Measurements from ENCODE around the gene CDH4. TPM values are rescaled to one million over a fixed set of nuclear protein-coding genes. Genes with fewer than 3 reads are reported as not detected.

CDH4 gene
- total and polyA plus RNA-seq, 2 donors (not counting 3 experiments of a cell fraction or from before 2014, with no cell fraction given) = 0.17 to 0.51 TPM

DNA sequence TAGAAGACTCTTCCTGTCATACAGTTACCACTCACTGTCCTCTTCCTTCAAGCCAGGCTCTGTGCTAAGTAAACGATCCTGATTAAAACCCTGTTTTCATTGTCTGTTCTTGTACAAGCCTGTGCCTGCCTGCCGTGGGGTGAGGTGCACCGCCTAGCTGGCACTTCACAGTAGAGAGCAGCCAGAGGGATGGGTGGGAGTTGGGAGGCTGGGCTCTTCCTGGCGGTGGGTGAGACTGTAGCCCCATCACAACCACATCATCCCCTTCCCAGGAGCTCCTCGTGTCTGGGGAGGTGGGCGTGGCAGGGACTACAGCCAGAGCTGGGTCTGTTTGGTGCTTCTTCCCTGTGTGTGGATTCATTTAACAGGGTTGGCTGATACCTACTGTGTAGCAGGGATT lies 431.7 kb downstream of the CDH4 start:
- Histone ChIP-seq H3K9ac (replicated peaks; ENCODE audit: extremely low read depth, insufficient read depth, low read length) (no peak overlapping the region), H3K4me1 (ENCODE audit: control insufficient read depth, extremely low read depth, insufficient read depth, low read length) (no peaks in the 10 kb centered on the region), H3K27me3 (ENCODE audit: control insufficient read depth in 2 of 2, insufficient read depth in 2 of 2, low read length in 2 of 2) (no peaks in the 10 kb centered on the region), H4K20me1 (replicated peaks; ENCODE audit: control insufficient read depth, extremely low read depth, insufficient read depth, low read length) (no peaks in the 10 kb centered on the region), H3K27ac (ENCODE audit: insufficient read depth, low read depth, low read length) (no peak overlapping the region), H2AFZ (ENCODE audit: low read depth, low read length) (no peak overlapping the region), H3K79me2 (ENCODE audit: control insufficient read depth, insufficient read depth, low read length) (no peaks in the 10 kb centered on the region), H3K4me2 (ENCODE audit: insufficient read depth, low read length) (no peak overlapping the region), H3K36me3 (ENCODE audit: control insufficient read depth in 2 of 2, extremely low read depth in 1 of 2, insufficient read depth in 2 of 2, low read length in 2 of 2) (no peaks in the 10 kb centered on the region), H3K9me1 (replicated peaks; ENCODE audit: control insufficient read depth, extremely low read depth, insufficient read depth, low read length) (no peaks in the 10 kb centered on the region), H3K4me3 (replicated peaks in 1 of 3; ENCODE audit: insufficient read depth in 1 of 3, low read depth in 1 of 3, low read length in 3 of 3) (no peak overlapping the region), H3K9me3 (replicated peaks; ENCODE audit: control insufficient read depth, insufficient read depth, low read length) (peaks cover 8% of the 10 kb centered on the region)
- DNase-seq (ENCODE audit: low read depth, low spot score) (no peak), FAIRE-seq (no peak)
- no TSS peak for BruUV-seq (replicated peaks)
- ChIA-PET POLR2A (no interaction called here), CTCF (no interaction called here)
- intact Hi-C loops (cut with micrococcal nuclease) (no loop called here), dilution Hi-C loops (cut with MboI; ENCODE audit: extremely low pct_ligation_motif_present, low sequenced_read_pairs) (no loop called here)
- TF ChIP-seq FOS (IDR thresholded peaks at IDR 0.05; ENCODE audit: borderline replicate concordance, insufficient read depth, low read length) (no peak), MYC (IDR thresholded peaks at IDR 0.05; ENCODE audit: low read depth, low read length) (no peak), EZH2 (IDR thresholded peaks at IDR 0.05; ENCODE audit: borderline replicate concordance, low read depth, low read length, severe bottlenecking) (no peak), POLR2AphosphoS5 (IDR thresholded peaks at IDR 0.05; ENCODE audit: insufficient read depth, low read depth, low read length) (no peak), POLR2A (IDR thresholded peaks at IDR 0.05; ENCODE audit: low read depth, low read length) (no peak), JUN (IDR thresholded peaks at IDR 0.05; ENCODE audit: borderline replicate concordance, insufficient read depth, insufficient read length, low read depth) (no peak)
- TF ChIP-seq, protein P1, sequence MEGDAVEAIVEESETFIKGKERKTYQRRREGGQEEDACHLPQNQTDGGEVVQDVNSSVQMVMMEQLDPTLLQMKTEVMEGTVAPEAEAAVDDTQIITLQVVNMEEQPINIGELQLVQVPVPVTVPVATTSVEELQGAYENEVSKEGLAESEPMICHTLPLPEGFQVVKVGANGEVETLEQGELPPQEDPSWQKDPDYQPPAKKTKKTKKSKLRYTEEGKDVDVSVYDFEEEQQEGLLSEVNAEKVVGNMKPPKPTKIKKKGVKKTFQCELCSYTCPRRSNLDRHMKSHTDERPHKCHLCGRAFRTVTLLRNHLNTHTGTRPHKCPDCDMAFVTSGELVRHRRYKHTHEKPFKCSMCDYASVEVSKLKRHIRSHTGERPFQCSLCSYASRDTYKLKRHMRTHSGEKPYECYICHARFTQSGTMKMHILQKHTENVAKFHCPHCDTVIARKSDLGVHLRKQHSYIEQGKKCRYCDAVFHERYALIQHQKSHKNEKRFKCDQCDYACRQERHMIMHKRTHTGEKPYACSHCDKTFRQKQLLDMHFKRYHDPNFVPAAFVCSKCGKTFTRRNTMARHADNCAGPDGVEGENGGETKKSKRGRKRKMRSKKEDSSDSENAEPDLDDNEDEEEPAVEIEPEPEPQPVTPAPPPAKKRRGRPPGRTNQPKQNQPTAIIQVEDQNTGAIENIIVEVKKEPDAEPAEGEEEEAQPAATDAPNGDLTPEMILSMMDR (IDR thresholded peaks at IDR 0.05; ENCODE audit: extremely low read depth in 1 of 2, insufficient read depth in 1 of 2, low read depth in 1 of 2, low read length in 2 of 2) = no peak

DNA sequence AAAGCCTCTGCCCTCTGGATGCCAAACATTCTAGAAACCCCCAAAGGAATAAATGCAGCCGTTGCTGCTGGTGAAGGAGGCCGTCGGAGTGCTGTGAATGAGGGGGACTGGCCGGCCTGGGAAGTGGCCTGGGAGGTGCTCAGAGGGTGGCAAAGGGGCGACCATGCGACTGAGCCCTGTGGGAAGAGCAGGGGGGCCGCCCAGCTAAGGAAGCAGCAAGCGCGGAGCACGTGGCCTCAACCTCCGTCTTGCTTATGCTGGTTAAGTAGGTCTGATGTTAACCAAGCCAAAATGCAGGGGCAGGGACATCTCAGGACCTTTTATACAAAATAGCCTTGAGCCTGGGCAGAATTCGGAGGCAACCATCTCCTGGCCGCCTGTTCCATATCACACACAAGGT lies 432.1 kb downstream of the CDH4 start:
- TF ChIP-seq POLR2AphosphoS5 (IDR thresholded peaks at IDR 0.05; ENCODE audit: insufficient read depth, low read depth, low read length) (no peak), GATA2 (IDR thresholded peaks at IDR 0.05; ENCODE audit: insufficient read depth, insufficient read length, low read depth, low read length) (no peak), MYC (IDR thresholded peaks at IDR 0.05; ENCODE audit: low read depth, low read length) (no peak), EZH2 (IDR thresholded peaks at IDR 0.05; ENCODE audit: borderline replicate concordance, low read depth, low read length, severe bottlenecking) (no peak), JUN (IDR thresholded peaks at IDR 0.05; ENCODE audit: borderline replicate concordance, insufficient read depth, insufficient read length, low read depth) (no peak), POLR2A (IDR thresholded peaks at IDR 0.05; ENCODE audit: low read depth, low read length) (no peak), FOS (IDR thresholded peaks at IDR 0.05; ENCODE audit: borderline replicate concordance, insufficient read depth, low read length) (no peak)
- TF ChIP-seq, protein P2, sequence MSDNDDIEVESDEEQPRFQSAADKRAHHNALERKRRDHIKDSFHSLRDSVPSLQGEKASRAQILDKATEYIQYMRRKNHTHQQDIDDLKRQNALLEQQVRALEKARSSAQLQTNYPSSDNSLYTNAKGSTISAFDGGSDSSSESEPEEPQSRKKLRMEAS (IDR thresholded peaks at IDR 0.05; ENCODE audit: insufficient read depth, insufficient read length) = no peak
- TF ChIP-seq, protein P1 (IDR thresholded peaks at IDR 0.05; ENCODE audit: extremely low read depth in 1 of 2, insufficient read depth in 1 of 2, low read depth in 1 of 2, low read length in 2 of 2) = no peak
- Histone ChIP-seq H3K4me2 (ENCODE audit: insufficient read depth, low read length) (no peak overlapping the region), H3K4me1 (ENCODE audit: control insufficient read depth, extremely low read depth, insufficient read depth, low read length) (no peaks in the 10 kb centered on the region), H3K9me3 (replicated peaks; ENCODE audit: control insufficient read depth, insufficient read depth, low read length) (peaks cover 8% of the 10 kb centered on the region), H3K79me2 (ENCODE audit: control insufficient read depth, insufficient read depth, low read length) (no peaks in the 10 kb centered on the region), H3K4me3 (replicated peaks in 1 of 3; ENCODE audit: insufficient read depth in 1 of 3, low read depth in 1 of 3, low read length in 3 of 3) (no peak overlapping the region), H2AFZ (ENCODE audit: low read depth, low read length) (no peak overlapping the region), H3K36me3 (ENCODE audit: control insufficient read depth in 2 of 2, extremely low read depth in 1 of 2, insufficient read depth in 2 of 2, low read length in 2 of 2) (no peaks in the 10 kb centered on the region), H3K27ac (ENCODE audit: insufficient read depth, low read depth, low read length) (no peak overlapping the region), H3K27me3 (ENCODE audit: control insufficient read depth in 2 of 2, insufficient read depth in 2 of 2, low read length in 2 of 2) (no peaks in the 10 kb centered on the region), H3K9me1 (replicated peaks; ENCODE audit: control insufficient read depth, extremely low read depth, insufficient read depth, low read length) (no peaks in the 10 kb centered on the region), H4K20me1 (replicated peaks; ENCODE audit: control insufficient read depth, extremely low read depth, insufficient read depth, low read length) (no peaks in the 10 kb centered on the region), H3K9ac (replicated peaks; ENCODE audit: extremely low read depth, insufficient read depth, low read length) (no peak overlapping the region)
- ChIA-PET CTCF (no interaction called here), POLR2A (no interaction called here)
- DNase-seq (ENCODE audit: low read depth, low spot score) = no peak
- no peak for FAIRE-seq
- dilution Hi-C loops (cut with MboI; ENCODE audit: extremely low pct_ligation_motif_present, low sequenced_read_pairs) = no loop called here
- intact Hi-C loops (cut with micrococcal nuclease) = no loop called here
- BruUV-seq (replicated peaks) = no TSS peak

Measured in endothelial cell of umbilical vein (primary cell).